HS-5 (cell line): ENCODE measurements around the gene IGF1R.

ENCODE experiments used
- DNase-seq: peaks from one replicate; pipeline ENCODE4 v3.0.0-alpha.2; 2012; ENCODE audit warnings: low read depth

The IGF1R gene

GRCh38 chr15:98648654-98649471, 524 bp downstream of the IGF1R start:
- DNase-seq: no peak

DNA sequence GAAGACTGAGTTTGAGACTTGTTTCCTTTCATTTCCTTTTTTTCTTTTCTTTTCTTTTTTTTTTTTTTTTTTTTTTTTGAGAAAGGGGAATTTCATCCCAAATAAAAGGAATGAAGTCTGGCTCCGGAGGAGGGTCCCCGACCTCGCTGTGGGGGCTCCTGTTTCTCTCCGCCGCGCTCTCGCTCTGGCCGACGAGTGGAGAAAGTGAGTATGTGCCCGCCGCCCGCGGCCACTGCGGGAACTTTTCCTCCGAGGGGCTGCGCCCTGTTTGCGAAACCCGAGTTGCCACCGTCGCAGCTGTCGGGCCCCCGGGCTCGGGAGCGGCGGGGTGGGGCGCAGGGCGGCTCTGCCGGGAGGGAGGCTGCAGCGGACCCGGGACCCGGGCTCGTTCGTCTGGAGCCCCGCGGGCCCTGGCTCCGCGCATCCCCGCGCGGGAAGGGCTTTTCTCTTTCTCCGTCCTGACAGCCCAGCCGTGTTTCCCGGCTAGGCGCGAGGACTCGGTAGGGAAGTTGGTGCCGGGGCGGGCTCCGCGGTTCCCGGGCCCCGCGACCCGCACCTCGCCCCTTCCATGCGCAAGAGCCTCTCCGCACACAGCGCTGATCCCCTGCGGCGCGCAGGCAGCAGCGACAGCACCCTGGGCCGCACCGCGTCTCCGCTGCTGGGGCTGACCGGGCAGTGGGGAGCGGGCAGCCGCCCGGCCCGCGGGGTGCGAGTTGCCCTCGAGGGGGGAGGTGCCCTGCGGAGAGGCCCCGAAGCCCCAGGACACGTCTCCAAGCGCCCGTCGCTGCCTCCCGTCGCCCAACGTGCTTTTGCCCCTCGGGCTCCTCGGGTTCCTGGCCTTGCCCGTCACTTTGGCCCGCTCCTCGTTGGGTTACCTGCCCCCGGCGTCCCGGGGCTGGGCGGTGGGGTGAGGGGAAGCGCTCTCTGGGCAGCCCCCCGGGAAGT, 1.4 kb downstream of the IGF1R start:
- DNase-seq: no peak

- no peak for DNase-seq
Observed at GRCh38 chr15:98650417-98651035, 2.2 kb downstream of the IGF1R start.

- DNase-seq: no peak
Observed at GRCh38 chr15:98651036-98651481, 2.7 kb downstream of the IGF1R start.

- DNase-seq: no peak
Observed at GRCh38 chr15:98651581-98652220, 3.4 kb downstream of the IGF1R start.

- no peak for DNase-seq
Observed at GRCh38 chr15:98653686-98654085, 5.3 kb downstream of the IGF1R start.

DNA sequence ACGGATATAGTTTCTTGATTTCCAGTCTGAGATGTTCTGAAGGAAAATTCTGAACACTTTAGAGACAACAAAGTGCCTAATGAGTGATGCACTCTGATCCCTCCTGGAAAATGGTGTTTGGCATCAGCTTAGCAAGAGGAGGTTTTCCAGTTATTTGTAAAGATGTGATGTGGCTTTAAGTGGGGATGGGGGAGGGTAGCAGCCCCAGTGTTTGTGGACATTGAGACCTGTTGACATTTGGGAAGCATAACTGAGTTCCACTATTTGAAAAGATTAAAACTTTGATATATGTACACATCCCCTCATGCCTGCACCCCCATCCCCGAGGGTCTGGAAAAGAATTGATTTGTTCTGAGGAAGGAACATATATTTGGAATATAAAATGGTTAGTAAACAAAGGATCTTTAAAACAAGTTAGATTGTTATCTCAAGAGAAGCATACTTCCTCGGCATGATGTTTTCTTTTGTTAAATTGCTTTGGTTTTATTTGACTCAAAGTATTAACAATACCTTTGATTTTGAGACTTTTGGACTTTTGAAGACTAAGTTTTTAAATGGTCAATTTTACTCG, 6.5 kb downstream of the IGF1R start:
- DNase-seq: no peak

DNA sequence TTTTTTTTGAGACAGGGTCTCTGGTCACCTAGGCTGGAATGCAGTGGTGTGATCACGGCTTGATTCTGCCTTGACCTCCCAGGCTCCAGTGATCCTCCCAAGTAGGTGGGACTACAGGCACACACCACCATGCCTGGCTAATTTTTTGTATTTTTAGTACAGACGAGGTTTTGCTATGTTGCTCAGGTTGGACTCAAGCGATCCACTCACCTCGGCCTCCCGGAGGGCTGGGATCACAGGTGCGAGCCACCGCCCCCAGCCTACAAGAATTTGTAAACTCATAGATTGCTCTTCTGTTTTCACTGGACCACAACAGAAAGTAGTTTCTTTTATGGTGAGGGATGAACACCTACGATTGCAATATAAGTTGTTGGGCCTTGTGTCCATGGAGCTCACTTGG, 7.4 kb downstream of the IGF1R start:
- no peak for DNase-seq

DNA sequence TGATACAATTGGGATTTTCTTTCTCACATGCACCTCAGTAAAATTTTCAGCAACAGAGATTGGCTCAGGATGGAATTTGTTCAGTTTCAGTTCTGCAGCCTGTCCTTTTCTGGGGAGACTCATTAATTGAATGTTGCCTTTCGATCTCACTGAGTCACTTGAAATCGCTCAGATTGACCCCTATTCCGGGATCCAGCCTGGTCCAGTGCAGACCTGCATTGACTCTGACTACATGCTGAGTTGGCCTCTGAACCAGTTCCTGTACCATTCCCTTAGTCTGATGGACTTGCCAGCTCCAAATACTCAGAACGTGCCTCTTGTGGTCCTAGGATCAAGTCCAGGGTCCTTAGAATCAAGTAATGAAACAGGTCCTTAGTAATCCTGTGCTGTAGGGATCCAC, 9.4 kb downstream of the IGF1R start:
- no peak for DNase-seq

DNA sequence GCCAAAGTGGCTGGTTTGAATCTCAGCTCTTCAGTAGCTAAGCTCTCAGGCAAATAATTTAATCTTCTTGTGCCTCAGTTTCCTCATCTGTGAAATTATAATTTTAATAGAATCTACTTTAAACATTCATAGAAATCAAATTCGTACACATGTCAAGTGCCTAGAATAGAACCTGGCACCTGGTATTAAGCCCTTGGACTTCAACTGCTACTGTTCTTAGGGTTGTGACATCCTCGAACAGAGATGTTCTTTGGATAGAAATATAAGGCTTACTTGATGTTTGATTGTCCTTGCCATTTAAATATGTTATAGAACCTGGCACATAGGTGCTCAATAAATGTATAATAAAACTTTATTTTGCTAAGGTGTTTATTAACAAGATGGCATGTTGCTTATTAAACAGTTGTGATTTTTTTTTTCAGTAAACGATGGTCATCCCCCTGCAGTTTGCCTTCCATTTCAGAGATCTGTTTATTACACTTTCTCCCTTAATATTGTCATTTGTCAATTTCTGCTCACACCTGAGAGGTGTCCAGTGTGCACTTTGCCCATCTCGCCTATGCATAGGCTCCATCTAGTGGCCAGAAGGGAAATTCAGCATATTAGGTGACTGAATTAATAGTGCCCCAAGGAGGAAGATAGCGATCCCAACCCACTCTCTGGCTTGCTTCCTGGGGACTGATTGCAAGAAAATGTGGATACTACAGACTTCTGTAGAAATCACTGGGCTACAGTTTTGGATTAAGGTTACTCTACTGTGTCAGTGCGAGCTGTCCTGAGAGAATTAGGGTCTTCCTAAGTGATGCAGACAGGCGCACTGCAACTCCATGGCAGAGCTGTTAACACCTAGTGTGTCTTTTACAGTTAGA, 10.7 kb downstream of the IGF1R start:
- DNase-seq: no peak

DNA sequence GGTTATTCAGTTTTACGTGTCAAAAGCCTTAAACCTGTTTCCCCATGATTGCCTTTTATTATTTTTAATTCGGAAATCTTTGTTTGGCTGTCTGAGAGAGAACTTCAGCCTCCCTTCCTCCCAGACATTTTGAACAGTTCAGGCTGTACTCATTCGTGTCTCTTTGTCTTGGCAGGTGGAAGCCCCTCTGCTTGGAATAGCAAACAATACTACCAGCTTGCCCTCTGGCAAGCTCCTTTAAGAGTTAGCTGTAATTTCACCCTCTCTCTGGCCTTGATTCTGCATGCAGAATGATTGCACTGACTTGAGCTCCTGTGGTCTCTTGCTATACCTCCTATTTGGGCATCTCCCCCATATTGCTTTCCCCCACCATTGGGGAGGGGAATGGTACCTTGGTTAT, 11.7 kb downstream of the IGF1R start:
- DNase-seq: no peak

DNA sequence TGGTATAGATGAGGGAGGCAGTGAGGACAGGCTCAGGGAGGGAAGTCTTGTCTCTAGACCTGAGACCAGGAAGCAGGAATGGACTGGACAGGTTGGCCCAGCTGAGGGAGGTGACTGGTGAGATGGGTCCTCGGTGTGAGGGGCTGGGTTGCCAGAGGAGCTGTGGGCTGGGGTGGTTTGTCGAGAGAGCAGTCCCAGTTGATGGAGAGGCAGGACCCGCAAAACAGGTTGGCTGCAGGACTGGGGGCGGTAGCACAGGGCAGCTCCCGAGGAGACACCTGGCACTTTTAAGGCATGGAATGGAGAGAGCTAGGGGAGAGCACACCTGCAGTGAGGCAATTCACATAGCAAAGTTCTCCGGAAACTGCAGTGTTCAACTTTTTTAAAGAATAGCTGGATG, 14.7 kb downstream of the IGF1R start:
- no peak for DNase-seq

- no peak for DNase-seq
Observed at GRCh38 chr15:98663606-98664005, 15.3 kb downstream of the IGF1R start.

GRCh38 chr15:98666441-98666840, 18.1 kb downstream of the IGF1R start:
- no peak for DNase-seq

DNA sequence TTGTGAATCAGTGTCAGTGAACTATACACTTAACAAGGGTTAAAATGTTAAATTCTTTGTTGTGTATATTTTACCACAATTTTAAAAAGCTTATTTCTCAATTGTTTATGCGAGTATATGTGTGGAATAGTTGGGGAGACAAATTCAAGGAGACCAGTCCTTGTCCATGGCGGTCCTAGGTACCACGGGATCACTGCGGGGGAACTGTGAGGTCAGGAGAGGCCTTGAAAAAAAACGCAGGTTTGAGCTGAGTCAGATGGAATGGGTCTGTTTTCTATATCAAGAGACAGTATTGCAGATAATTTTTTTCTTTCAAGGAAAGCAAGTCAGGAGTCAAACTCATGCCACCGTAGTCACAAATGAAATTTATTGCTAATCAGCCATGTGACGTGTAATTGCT, 18.5 kb downstream of the IGF1R start:
- no peak for DNase-seq

GRCh38 chr15:98667521-98668179, 19.3 kb downstream of the IGF1R start:
- DNase-seq: no peak

DNA sequence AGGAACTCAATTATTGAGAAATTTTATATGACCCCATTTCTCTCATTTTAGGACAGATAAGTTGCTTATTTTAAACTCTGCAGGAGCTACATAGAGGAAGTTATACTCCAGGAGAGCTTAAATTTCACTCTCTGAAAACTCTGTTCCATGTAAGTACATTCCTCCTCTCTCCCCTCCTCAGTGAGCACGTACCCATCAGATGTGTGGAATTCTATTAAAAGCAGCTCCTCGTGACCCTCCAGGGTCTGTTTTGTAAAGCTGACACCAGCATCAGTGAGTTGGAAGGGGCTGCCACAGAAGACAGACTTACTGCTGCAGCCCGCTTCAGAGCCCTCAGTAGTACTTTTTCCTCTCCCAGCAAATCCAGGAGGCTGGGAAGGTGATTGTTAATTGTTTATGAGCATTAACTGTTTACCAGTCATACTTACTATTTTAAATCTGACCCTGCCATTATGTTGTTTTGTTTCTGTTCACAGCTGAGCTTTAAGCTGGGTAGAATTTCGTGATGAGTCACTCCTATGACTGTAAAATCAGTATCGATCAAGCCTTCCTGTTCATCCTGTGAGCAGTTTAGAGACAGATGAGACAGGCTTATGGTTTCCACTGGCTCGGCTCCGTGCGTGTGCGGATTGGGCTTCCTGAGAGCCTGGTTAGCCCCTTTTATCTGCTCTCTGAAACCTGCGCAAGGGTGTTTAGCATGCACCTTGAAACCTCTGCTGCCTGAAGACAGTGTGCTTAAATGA, 20.4 kb downstream of the IGF1R start:
- DNase-seq: no peak

DNA sequence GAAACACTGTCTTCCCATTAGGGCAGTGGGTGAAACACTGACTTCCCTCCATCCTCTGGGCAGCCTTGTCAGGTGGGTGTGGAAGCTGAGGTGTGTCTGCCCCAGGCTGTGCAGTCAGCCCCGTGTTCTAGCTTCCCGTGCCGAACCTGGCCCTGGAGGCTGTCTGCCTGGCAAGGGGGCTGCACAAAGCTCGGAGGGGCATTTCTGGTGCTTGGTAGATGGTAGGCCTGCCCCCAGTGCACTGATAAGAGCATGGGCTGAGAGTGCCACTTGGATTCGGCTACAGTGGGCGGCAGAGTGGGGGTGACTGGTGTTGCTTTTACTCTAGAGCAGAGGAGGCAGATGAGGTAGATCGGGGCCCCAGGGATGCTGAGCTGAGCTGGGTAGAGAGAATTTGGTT, 21.3 kb downstream of the IGF1R start:
- no peak for DNase-seq
